ENCODE measurements around the gene KANSL1.

The KANSL1 gene

GRCh38 chr17:45987706-45988105 lies 205.5 kb downstream of the KANSL1 start:
- H3K4me3 ChIP-seq (ENCODE audit: low read length): no peak overlapping the region
- TF ChIP-seq CTCF (IDR thresholded peaks at IDR 0.05; ENCODE audit: insufficient read depth, low read depth, low read length, missing control alignments): no peak
- DNase-seq (ENCODE audit: low read depth): no peak

- H3K4me3 ChIP-seq (ENCODE audit: low read length): no peak overlapping the region
- DNase-seq (ENCODE audit: low read depth): no peak
- no peak for TF ChIP-seq CTCF (IDR thresholded peaks at IDR 0.05; ENCODE audit: insufficient read depth, low read depth, low read length, missing control alignments)
These were observed 207.2 kb downstream of the KANSL1 start for GRCh38 chr17:45986056-45986455.

DNA sequence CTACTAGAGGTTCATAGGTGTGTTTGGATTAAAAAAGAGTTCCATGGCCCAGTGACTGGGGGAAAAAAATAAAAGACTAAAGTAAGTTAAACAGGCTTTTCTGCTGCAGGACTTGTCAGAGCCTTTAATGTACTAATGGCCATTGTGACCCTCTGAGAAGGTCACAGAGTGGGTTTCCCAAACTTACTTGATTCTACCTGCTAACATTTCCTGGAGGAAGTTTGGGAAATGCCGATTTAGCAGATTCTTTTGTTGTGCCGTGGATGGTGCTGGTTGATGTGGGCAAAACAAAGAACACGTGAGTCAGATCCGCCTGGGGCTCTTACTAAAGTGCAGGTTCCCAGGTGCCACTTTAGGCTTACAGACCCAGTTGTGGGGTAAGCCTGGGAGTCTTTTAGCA lies 207.8 kb downstream of the KANSL1 start:
- TF ChIP-seq CTCF (IDR thresholded peaks at IDR 0.05; ENCODE audit: insufficient read depth, low read depth, low read length, missing control alignments): no peak
- peak; percentile 11 for DNase-seq (ENCODE audit: low read depth)
- no peak overlapping the region for H3K4me3 ChIP-seq (ENCODE audit: low read length)

GRCh38 chr17:45984368-45984767 lies 208.9 kb downstream of the KANSL1 start:
- no peak for TF ChIP-seq CTCF (IDR thresholded peaks at IDR 0.05; ENCODE audit: insufficient read depth, low read depth, low read length, missing control alignments)
- DNase-seq (ENCODE audit: low read depth): no peak
- H3K4me3 ChIP-seq (ENCODE audit: low read length): no peak overlapping the region

- DNase-seq (ENCODE audit: low read depth): no peak
- TF ChIP-seq CTCF (IDR thresholded peaks at IDR 0.05; ENCODE audit: insufficient read depth, low read depth, low read length, missing control alignments): no peak
- H3K4me3 ChIP-seq (ENCODE audit: low read length): no peak overlapping the region
These were observed 209.5 kb downstream of the KANSL1 start for GRCh38 chr17:45983614-45984310.

DNA sequence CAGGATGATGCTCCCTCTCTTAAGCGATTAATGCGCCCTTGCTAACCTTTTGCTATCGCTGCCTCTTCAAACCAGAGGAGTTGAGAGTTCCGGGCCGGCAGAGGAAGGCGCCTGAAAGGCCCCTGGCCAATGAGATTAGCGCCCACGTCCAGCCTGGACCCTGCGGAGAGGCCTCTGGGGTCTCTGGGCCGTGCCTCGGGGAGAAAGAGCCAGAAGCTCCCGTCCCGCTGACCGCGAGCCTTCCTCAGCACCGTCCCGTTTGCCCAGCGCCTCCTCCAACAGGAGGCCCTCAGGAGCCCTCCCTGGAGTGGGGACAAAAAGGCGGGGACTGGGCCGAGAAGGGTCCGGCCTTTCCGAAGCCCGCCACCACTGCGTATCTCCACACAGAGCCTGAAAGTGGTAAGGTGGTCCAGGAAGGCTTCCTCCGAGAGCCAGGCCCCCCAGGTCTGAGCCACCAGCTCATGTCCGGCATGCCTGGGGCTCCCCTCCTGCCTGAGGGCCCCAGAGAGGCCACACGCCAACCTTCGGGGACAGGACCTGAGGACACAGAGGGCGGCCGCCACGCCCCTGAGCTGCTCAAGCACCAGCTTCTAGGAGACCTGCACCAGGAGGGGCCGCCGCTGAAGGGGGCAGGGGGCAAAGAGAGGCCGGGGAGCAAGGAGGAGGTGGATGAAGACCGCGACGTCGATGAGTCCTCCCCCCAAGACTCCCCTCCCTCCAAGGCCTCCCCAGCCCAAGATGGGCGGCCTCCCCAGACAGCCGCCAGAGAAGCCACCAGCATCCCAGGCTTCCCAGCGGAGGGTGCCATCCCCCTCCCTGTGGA lies 210.2 kb downstream of the KANSL1 start:
- no peak for DNase-seq (ENCODE audit: low read depth)
- H3K4me3 ChIP-seq (ENCODE audit: low read length): no peak overlapping the region
- no peak for TF ChIP-seq CTCF (IDR thresholded peaks at IDR 0.05; ENCODE audit: insufficient read depth, low read depth, low read length, missing control alignments)
